Karpas-422 (cell line): Measurements from ENCODE around the gene ACOT9. TPM values are rescaled to one million over a fixed set of nuclear protein-coding genes. Genes with fewer than 3 reads are reported as not detected.
A peak's percentile ranks its signal among the peaks of the same experiment; 100 is the strongest.

Source experiments
- DNase-seq: peaks from one replicate; pipeline ENCODE4 v3.0.0-alpha.2; 2015
- H2AFZ ChIP-seq: fragments of 200-600 bp; sonication (generic); 2 replicates; pipeline ENCODE4 v1.6.1; 2014; ENCODE audit warnings: antibody characterized with exemption, low read length, mixed read lengths
- H3K27ac ChIP-seq: fragments of 200-600 bp; sonication (generic); 2 replicates; pipeline ENCODE4 v1.5.1; 2014; ENCODE audit warnings: mild to moderate bottlenecking, low read length, moderate library complexity
- H3K27me3 ChIP-seq: fragments of 200-600 bp; sonication (generic); 2 replicates; pipeline ENCODE4 v1.6.1; 2014; ENCODE audit warnings: low read length, mixed read lengths
- H3K36me3 ChIP-seq: fragments of 200-600 bp; sonication (generic); 2 replicates; pipeline ENCODE4 v1.6.1; 2014; ENCODE audit warnings: low read length, mixed read lengths; ENCODE audit not compliant: insufficient read depth
- H3K4me1 ChIP-seq: fragments of 200-600 bp; sonication (generic); 2 replicates; pipeline ENCODE4 v1.6.1; 2014; ENCODE audit warnings: mild to moderate bottlenecking, low read length, mixed read lengths
- H3K4me2 ChIP-seq: fragments of 200-600 bp; sonication (generic); 2 replicates; pipeline ENCODE4 v1.6.1; 2014; ENCODE audit warnings: low read length, low read depth, mild to moderate bottlenecking; ENCODE audit not compliant: poor library complexity, severe bottlenecking
- H3K4me3 ChIP-seq: fragments of 200-600 bp; sonication (generic); 2 replicates; pipeline ENCODE4 v1.5.1; 2014; ENCODE audit warnings: mild to moderate bottlenecking, antibody characterized with exemption, low read length, mixed read lengths
- H3K79me2 ChIP-seq: fragments of 200-600 bp; sonication (generic); 2 replicates; pipeline ENCODE4 v1.6.1; 2014; ENCODE audit warnings: mild to moderate bottlenecking, low read length, mixed read lengths
- H3K9ac ChIP-seq: fragments of 200-600 bp; sonication (generic); 2 replicates; pipeline ENCODE4 v1.6.0; 2014; ENCODE audit warnings: low read length
- H3K9me2 ChIP-seq: fragments of 200-600 bp; sonication (generic), shearing (Covaris generic); replicated peaks from 2 replicates; pipeline ENCODE4 v1.6.0; 2014; ENCODE audit warnings: mild to moderate bottlenecking, low read length, moderate library complexity; ENCODE audit not compliant: insufficient read depth
- H3K9me3 ChIP-seq: fragments of 300-700, 200-600 bp; sonication (generic); 2 replicates; pipeline ENCODE4 v1.6.1; 2014; ENCODE audit warnings: low read length, mixed read lengths
- H4K20me1 ChIP-seq: fragments of 200-600 bp; sonication (generic); 2 replicates; pipeline ENCODE4 v1.6.1; 2014; ENCODE audit warnings: mild to moderate bottlenecking, antibody characterized with exemption, low read length, low read depth; ENCODE audit not compliant: insufficient read depth
- total RNA-seq: library from RNA; depleted of rRNA; stranded (reverse); fragments of >200 nt; shearing (Covaris generic); gene quantifications from 2 replicates; pipeline ENCODE4 v1.2.3, GENCODE V29; 2014; ENCODE audit warnings: low replicate concordance; rRNA removed

Gene ACOT9, protein sequence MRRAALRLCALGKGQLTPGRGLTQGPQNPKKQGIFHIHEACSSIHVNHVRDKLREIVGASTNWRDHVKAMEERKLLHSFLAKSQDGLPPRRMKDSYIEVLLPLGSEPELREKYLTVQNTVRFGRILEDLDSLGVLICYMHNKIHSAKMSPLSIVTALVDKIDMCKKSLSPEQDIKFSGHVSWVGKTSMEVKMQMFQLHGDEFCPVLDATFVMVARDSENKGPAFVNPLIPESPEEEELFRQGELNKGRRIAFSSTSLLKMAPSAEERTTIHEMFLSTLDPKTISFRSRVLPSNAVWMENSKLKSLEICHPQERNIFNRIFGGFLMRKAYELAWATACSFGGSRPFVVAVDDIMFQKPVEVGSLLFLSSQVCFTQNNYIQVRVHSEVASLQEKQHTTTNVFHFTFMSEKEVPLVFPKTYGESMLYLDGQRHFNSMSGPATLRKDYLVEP
- total RNA-seq, result 24.6 and 27.8 TPM in 2 replicates

DNA sequence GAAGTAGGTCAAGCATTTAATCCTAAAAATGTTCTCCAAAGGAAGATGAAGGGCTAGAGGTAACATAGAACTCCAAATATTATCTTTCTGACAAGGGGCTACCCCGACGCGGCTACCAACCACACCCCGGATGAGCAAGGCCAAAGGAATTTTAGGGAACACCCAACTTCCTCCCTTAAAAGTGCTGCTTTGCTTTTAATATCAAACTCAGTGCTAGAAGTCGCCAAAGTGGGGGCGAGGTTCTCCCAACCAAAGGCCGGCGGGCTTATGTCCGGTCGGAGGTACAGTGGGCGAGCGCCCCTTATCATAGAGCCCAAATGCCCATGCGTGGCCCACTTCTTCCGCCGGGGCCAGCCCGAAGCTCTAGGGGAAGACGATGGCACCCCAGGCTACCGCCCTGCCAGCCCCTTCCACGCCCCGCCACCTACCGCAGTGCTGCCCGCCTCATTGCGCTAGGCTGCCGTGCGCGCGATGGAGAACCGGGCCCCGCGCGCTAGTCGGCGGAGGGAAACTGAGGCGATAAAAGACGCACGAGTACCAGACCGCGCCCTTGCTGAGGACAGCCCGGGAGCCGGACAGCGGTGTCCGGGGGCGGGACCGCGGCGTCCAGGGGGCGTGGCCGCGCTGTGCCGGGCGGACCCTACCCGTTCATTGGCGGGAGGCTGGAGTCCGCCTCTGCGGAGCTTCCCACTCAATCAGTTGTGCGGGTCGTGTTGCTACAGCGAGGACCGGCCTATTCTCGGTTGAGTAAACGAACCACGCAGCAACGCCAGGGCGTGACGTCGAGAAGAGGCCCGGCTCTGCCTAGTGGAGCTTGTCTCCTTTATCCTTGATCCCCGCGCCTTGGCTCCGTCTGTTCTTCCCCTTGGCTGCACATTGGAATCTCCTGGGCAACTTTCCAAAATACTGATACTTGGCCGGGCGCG lies at the start of gene ACOT9:
ACOT9 (minus strand) TSS at position 580 of the 926 bp plus-strand sequence; CDS start at position 448, 132 bp downstream.
- Histone ChIP-seq H3K4me2 (peak within 1 kb of the TSS; percentile 83), H3K27me3 (no peaks in the 10 kb centered on the region), H3K9me3 (no peaks in the 10 kb centered on the region), H3K9ac (peak within 1 kb of the TSS; percentile 70), H2AFZ (peak within 1 kb of the TSS; percentile 82; the same call in 1 of the 2 replicates), H3K79me2 (peaks cover 51% of the 10 kb centered on the region), H3K27ac (peak within 1 kb of the TSS; percentile 60), H4K20me1 (no peaks in the 10 kb centered on the region), H3K36me3 (no peaks in the 10 kb centered on the region), H3K4me1 (peaks cover 19% of the 10 kb centered on the region), H3K4me3 (peak within 1 kb of the TSS; percentile 76), H3K9me2 (no peaks in the 10 kb centered on the region)
- peak; percentile 94 for DNase-seq

DNA sequence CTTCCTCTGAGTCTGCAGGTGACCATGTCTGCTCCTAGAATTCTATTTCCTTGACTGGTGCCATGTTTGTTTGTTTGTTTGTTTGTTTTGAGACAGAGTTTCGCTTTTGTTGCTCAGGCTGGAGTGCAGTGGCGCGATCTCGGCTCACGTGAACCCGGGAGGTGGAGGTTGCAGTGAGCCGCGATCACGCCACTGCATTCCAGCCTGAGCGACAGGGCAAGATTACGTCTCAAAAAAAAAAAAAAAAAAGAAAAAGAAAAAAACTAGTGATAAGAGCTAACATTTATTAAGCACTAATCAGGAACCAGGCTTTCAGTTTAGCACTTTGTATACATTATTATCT lies 47.0 kb upstream of the ACOT9 start:
- no peaks in the 10 kb centered on the region for H3K9me3 ChIP-seq
- no peak overlapping the region for H3K4me2 ChIP-seq
- no peaks in the 10 kb centered on the region for H3K27me3 ChIP-seq
- H3K4me1 ChIP-seq, result peaks cover 5% of the 10 kb centered on the region
- no peak overlapping the region for H2AFZ ChIP-seq
- H3K27ac ChIP-seq, result no peak overlapping the region
- DNase-seq, result no peak
- no peaks in the 10 kb centered on the region for H3K9me2 ChIP-seq
- no peaks in the 10 kb centered on the region for H3K79me2 ChIP-seq
- peaks cover 7% of the 10 kb centered on the region for H3K36me3 ChIP-seq
- no peak overlapping the region for H3K9ac ChIP-seq
- H4K20me1 ChIP-seq, result peaks cover under 1% of the 10 kb centered on the region; the same call in 1 of the 2 replicates
- no peak overlapping the region for H3K4me3 ChIP-seq

DNA sequence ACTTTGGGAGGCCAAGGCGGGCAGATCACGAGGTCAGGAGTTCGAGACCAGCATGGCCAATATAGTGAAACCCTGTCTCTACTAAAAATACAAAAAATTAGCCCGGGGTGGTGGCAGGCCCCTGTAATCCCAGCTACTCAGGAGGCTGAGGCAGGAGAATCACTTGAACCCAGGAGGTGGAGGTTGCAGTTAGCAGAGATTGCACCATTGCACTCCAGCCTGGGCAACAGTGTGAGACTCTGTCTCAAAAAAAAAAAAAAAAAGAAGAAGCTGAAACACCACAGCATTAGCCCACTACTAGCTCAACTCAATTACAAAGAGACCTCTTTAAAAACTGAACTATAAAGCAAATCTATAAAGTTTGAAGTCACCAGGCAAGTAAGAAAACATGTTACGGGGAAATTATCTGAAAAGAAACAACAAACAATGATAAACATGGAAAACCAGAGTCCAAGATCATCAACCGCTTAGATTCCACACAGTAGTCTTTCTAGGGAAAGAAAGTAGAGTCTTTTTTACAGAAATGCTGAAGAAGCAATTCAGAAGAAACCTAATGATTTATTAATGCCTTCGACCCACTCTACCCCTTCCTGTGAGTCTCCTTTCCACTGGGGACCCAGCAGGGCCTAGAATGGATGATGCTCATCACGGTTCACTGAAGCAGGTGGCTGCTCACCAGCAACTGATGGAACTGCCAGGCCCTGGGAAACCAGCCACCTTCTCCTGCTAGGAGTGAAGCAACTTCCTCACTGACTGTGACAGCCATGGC lies 46.5 kb upstream of the ACOT9 start:
- no peak overlapping the region for H3K4me3 ChIP-seq
- H3K9me2 ChIP-seq, result no peaks in the 10 kb centered on the region
- H2AFZ ChIP-seq, result no peak overlapping the region
- peaks cover 13% of the 10 kb centered on the region for H3K36me3 ChIP-seq
- H3K27me3 ChIP-seq, result no peaks in the 10 kb centered on the region
- H3K9ac ChIP-seq, result no peak overlapping the region
- H3K27ac ChIP-seq, result no peak overlapping the region
- H3K79me2 ChIP-seq, result no peaks in the 10 kb centered on the region
- H3K4me1 ChIP-seq, result peaks cover 10% of the 10 kb centered on the region
- H4K20me1 ChIP-seq, result peaks cover 7% of the 10 kb centered on the region; the same call in 1 of the 2 replicates
- peak; percentile 29 for DNase-seq
- no peak overlapping the region for H3K4me2 ChIP-seq
- no peaks in the 10 kb centered on the region for H3K9me3 ChIP-seq

DNA sequence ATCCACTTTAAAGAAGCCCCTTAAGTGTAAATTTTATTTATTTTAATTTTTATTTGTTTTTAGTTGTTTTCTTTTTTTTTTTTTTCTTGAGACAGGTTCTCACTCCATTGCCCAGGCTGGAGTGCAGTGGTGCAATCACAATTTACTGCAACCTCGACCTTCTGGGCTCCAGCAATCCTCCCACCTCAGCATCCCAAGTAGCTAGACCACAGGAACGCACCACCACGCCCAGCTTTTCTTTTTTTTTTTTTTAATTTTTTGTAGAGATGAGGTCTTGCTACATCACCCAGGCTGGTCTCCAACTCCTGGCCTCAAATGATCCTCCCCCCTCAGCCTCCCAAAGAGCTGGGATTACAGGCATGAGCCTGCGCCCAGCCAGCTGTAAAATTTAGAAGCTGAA lies 45.9 kb upstream of the ACOT9 start:
- no peak for DNase-seq
- Histone ChIP-seq H3K4me3 (no peak overlapping the region), H3K9ac (no peak overlapping the region), H3K4me2 (no peak overlapping the region), H4K20me1 (peaks cover 7% of the 10 kb centered on the region; the same call in 1 of the 2 replicates), H3K36me3 (peaks cover 19% of the 10 kb centered on the region), H3K9me3 (no peaks in the 10 kb centered on the region), H3K4me1 (peaks cover 17% of the 10 kb centered on the region), H2AFZ (no peak overlapping the region), H3K27me3 (no peaks in the 10 kb centered on the region), H3K27ac (no peak overlapping the region), H3K9me2 (no peaks in the 10 kb centered on the region), H3K79me2 (no peaks in the 10 kb centered on the region)

DNA sequence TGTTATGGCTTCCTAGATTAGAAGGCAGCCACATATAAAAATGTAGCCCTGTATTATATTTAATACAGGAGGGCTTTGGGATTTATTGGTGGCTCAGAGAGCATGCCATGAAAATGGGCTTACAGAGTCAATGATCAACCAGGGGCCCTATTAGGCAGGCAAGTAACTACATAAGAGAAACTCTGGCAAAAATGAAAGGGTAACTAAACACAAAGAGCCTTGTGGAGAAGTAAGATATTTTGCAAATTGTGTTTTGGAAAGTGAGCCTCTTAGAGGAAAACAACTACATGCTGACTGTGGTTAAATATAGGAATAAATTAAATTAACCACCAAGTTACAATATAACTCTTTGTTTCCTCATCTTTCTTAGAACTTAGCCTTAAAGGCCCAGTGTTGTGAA lies 45.4 kb upstream of the ACOT9 start:
- Histone ChIP-seq H3K9me2 (no peaks in the 10 kb centered on the region), H3K79me2 (peaks cover 4% of the 10 kb centered on the region; the same call in 1 of the 2 replicates), H3K27me3 (no peaks in the 10 kb centered on the region), H3K4me2 (no peak overlapping the region), H3K4me3 (no peak overlapping the region), H3K9me3 (no peaks in the 10 kb centered on the region), H3K4me1 (peaks cover 19% of the 10 kb centered on the region), H4K20me1 (peaks cover 7% of the 10 kb centered on the region; the same call in 1 of the 2 replicates), H2AFZ (no peak overlapping the region), H3K9ac (no peak overlapping the region), H3K36me3 (peaks cover 23% of the 10 kb centered on the region), H3K27ac (0 out of 2 replicates have a peak overlapping the region, but pooled peaks have one; percentile 4)
- no peak for DNase-seq

DNA sequence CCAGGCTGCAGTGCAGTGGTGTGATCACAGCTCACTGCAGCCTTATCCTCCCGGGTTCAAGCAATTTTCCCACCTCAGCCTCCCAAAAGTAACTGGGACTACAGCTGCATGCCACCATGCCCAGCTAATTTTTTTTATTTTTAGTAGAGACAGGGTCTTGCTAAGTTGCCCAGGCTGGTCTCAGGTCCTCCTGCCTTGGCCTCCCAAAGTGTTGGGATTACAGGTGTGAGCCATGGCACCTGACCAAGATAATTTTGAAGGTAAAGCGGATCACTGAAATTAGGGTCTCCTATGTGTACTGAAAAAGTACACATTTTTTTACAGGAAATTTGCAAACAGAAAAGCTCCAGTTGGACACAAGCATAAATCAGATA lies 44.7 kb upstream of the ACOT9 start:
- Histone ChIP-seq H3K4me2 (no peak overlapping the region), H3K9me2 (no peaks in the 10 kb centered on the region), H3K27ac (no peak overlapping the region), H3K27me3 (no peaks in the 10 kb centered on the region), H3K4me1 (peaks cover 15% of the 10 kb centered on the region), H3K4me3 (no peak overlapping the region), H3K9me3 (no peaks in the 10 kb centered on the region), H2AFZ (no peak overlapping the region), H3K36me3 (peaks cover 23% of the 10 kb centered on the region), H3K9ac (no peak overlapping the region), H4K20me1 (peaks cover 7% of the 10 kb centered on the region; the same call in 1 of the 2 replicates), H3K79me2 (peaks cover 4% of the 10 kb centered on the region; the same call in 1 of the 2 replicates)
- DNase-seq, result no peak

DNA sequence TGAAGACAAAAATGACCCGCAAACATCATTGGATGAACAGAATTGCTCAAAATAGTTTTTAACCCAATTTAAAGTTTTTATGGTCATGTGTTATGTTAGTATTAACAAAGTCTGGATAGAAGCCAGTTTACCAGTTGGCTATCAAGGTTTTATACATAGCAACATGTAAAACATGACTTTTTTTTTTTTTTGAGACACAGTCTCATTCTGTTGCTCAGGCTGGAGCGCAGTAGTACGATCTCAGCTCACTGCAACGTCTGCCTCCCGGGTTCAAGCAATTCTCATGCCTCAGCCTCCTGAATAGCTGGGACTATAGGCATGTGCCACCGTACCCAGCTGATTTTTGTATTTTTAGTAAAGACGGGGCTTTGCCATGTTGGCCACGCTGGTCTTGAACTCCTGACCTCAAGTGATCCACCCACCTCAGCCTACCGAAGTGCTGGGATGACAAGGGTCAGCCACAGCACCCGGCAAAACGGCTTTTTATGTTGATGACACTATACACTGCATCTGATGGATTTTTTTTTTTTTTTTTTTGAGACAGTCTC lies 43.3 kb upstream of the ACOT9 start:
- Histone ChIP-seq H3K4me2 (no peak overlapping the region), H3K36me3 (peaks cover 23% of the 10 kb centered on the region), H3K9ac (no peak overlapping the region), H3K27ac (no peak overlapping the region), H3K27me3 (no peaks in the 10 kb centered on the region), H3K4me3 (no peak overlapping the region), H3K9me2 (no peaks in the 10 kb centered on the region), H3K4me1 (peaks cover 21% of the 10 kb centered on the region), H2AFZ (no peak overlapping the region), H4K20me1 (peaks cover 7% of the 10 kb centered on the region; the same call in 1 of the 2 replicates), H3K79me2 (peaks cover 13% of the 10 kb centered on the region), H3K9me3 (no peaks in the 10 kb centered on the region)
- DNase-seq, result no peak
